Activated B cell treated with CpG ODN at 0.5 μM for 24 hours (primary cell): Measurements from ENCODE around the gene GHDC. TPM values are rescaled to one million over a fixed set of nuclear protein-coding genes. Genes with fewer than 3 reads are reported as not detected.

Experiments
- total RNA-seq: library from RNA; stranded (reverse); gene quantifications from 2 replicates; pipeline ENCODE4 v1.2.3, GENCODE V29; 2022

The GHDC gene
- total RNA-seq, 1 donor from 2014 or later = 29.1 TPM

Other genes starting within 250 kb of the GHDC start
- gene CNP, start 227.7 kb downstream of the GHDC start, total RNA-seq = 47.2 and 48.0 TPM in 2 replicates
- gene DNAJC7, start 177.1 kb downstream of the GHDC start, total RNA-seq = 130 and 152 TPM in 2 replicates
- gene NKIRAS2, start 174.4 kb downstream of the GHDC start, total RNA-seq = 23.9 and 25.8 TPM in 2 replicates
- 3.1 and 4.5 TPM in 2 replicates for gene C17orf113, start 143.9 kb downstream of the GHDC start, total RNA-seq
- 16.7 and 17.0 TPM in 2 replicates for gene ZNF385C, start 96.0 kb downstream of the GHDC start, total RNA-seq
- 21.9 and 22.4 TPM in 2 replicates for gene DHX58, start 81.8 kb downstream of the GHDC start, total RNA-seq
- 33.4 and 40.1 TPM in 2 replicates for gene KAT2A, start 73.1 kb downstream of the GHDC start, total RNA-seq
- gene HSPB9, start 71.7 kb downstream of the GHDC start, total RNA-seq = not detected in 2 replicates
- gene RAB5C, start 39.5 kb downstream of the GHDC start, total RNA-seq = 79.1 and 82.2 TPM in 2 replicates
- gene KCNH4, start 13.4 kb downstream of the GHDC start, total RNA-seq = 0.59 and 0.80 TPM in 2 replicates
- not detected in 2 replicates for gene HCRT, start 9.0 kb downstream of the GHDC start, total RNA-seq
- gene STAT5B, start 81.9 kb upstream of the GHDC start, total RNA-seq = 80.3 and 82.6 TPM in 2 replicates
- gene STAT5A, start 94.0 kb upstream of the GHDC start, total RNA-seq = 136 and 140 TPM in 2 replicates
- 211 and 233 TPM in 2 replicates for gene STAT3, start 193.9 kb upstream of the GHDC start, total RNA-seq
- 0.10 and 0.20 TPM in 2 replicates for gene CAVIN1, start 228.8 kb upstream of the GHDC start, total RNA-seq